GM19452 (cell line): ENCODE results near the gene CXCR1.
"Not testable (repeated sequence)": the region's sequence is repeated elsewhere in the genome, so short reads cannot be mapped to it uniquely, and the experiment has no call there.

Experiments
- ATAC-seq: cut with Tn5 transposase; IDR thresholded peaks from one replicate; pipeline ENCODE4 v1.9.1; 2021; ENCODE audit not compliant: unreplicated experiment

Gene CXCR1

GRCh38 chr2:218166791-218167190 is at the start of gene CXCR1:
Gene CXCR1 (minus strand): TSS chr2:218166962. CDS start chr2:218165211, 1,751 bp downstream.
- no peak for ATAC-seq

DNA sequence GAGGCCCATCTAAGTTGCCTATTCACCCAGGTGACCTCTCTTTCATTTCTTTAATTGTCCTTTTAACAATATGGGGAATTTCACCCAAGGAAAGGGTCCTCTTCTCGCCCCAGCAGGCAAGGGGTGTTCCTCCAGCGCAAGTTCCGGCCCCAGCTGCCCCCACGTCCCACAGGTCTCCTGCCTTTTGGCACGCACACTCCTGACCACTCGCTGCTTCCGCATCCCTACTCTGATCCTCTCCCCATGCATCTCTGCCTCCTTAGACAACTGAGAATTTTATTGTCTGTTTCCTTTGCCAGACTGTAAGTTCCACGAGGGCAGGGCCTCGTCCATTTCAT is 49.5 kb upstream of the CXCR1 start:
- ATAC-seq, result no peak

- ATAC-seq, result no peak
These were observed 47.4 kb upstream of the CXCR1 start for GRCh38 chr2:218214116-218214515.

DNA sequence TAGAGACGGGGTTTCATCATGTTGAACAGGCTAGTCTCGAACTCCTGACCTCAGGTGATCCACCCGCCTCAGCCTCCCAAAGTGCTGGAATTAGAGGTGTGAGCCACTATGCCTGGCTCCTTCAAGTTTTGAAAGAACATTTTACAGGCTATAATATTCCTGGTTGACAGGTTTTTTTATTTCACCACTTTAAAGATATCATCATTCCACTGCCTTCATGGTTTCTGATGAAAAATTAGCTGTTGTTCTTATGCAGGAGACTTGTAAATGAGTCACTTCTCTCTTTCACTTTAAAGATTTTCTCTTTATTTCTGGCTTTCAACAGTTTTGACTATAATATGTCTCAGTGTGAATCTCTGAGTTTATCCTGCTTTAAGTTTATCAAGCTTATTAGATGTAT is 42.3 kb upstream of the CXCR1 start:
- no peak for ATAC-seq

GRCh38 chr2:218202266-218202665 is 35.5 kb upstream of the CXCR1 start:
- no peak for ATAC-seq

- no peak for ATAC-seq
These were observed 30.2 kb upstream of the CXCR1 start for GRCh38 chr2:218196974-218197373.

DNA sequence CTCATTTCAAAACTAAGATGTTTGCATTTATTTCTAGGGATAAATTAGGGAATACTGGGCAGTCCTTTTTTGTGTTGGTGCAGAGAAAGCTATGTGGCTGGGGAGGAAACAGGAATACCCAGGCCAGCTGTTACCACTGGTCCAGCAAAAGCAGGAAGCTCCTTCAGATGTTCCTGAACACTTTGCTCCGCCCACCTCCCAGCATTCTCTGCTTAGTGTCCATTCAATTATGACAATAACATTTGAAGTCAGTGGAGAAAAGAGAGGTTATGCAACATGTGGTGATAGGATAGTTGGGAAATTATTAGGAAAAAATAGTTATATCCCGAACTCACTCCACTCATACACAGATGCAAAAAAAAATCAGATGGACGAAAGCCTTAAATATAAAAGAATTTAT is 28.1 kb upstream of the CXCR1 start:
- no peak for ATAC-seq

- ATAC-seq, result no peak
These were observed 26.9 kb upstream of the CXCR1 start for GRCh38 chr2:218193701-218194100.

GRCh38 chr2:218192902-218193430 is 26.2 kb upstream of the CXCR1 start:
- ATAC-seq, result no peak

DNA sequence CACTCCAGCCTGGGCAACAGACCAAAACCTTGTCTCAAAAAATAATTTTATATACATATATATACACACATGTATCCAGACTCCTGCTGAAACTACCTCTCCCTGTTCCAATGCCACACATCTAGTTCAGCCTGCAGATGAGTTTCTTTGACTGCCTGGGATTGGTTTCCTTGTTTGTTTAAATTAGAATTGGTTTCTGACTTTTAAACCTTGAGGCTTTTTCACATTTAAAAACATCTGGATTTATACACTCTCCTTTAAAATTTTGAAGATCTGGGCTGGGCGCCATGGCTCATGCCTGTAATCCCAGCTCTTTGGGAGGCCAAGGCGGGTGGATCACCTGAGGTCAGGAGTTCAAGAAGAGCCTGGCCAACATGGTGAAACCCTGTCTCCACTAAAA is 21.8 kb upstream of the CXCR1 start:
- no peak for ATAC-seq

DNA sequence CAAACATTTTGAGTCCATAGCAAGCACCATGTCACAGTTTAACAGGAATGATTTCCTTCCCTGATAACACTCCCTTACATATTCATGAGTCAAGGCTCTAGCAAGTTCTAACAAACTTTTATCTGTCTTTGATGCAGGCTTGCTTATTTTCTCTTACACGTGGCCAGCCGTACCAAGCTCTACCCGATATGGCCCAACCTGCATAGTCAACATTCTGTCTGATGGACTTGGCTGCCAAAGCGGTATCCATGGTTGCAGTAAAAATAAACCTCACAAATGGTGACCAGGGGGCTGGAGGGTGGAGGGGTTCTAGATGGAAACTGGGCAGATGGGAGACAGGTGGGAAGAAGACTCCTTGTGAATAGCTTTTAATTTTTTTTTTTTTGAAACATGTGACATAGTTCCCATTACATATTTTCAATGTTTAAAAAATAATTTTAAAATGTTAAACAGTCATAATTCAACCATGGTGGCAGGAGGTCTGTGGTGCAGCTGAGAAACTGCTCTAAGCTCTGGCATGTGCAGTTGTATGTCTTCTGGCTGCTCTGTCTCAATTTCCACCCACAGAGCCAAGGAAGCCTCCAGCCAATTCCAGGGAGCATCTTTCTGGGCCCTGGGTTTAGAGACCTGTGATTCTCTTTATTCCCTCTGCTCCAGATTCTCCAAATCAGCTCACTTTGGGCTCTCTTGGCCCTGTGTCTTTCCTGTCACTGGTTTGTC is 20.7 kb upstream of the CXCR1 start:
- ATAC-seq, result no peak

DNA sequence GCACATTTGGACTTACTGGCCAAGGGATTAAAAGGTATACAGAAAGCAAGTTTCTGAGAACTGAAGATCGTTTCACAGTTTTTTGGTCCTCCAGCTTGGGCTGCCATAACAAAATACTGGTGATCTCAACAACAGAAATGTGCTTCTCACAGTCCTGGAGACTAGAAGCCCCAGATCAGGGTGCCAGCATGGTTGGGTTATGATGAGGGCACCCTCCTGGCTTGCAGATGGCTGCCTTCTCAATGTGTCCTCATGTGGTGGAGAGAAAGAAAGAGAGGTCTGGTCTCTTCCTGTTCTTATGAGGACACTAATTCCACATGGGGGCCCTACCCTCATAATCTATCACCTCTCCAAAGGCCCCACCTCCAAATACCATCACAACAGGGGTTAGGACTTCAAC is 20.1 kb upstream of the CXCR1 start:
- no peak for ATAC-seq

GRCh38 chr2:218186355-218186766 is 19.6 kb upstream of the CXCR1 start:
- ATAC-seq, result no peak

- ATAC-seq, result no peak
These were observed 17.6 kb upstream of the CXCR1 start for GRCh38 chr2:218184331-218184730.

- ATAC-seq, result no peak
These were observed 13.8 kb upstream of the CXCR1 start for GRCh38 chr2:218180467-218181114.

- ATAC-seq, result no peak
These were observed 13.0 kb upstream of the CXCR1 start for GRCh38 chr2:218179782-218180181.

- no peak for ATAC-seq
These were observed 6.1 kb upstream of the CXCR1 start for GRCh38 chr2:218172845-218173244.

DNA sequence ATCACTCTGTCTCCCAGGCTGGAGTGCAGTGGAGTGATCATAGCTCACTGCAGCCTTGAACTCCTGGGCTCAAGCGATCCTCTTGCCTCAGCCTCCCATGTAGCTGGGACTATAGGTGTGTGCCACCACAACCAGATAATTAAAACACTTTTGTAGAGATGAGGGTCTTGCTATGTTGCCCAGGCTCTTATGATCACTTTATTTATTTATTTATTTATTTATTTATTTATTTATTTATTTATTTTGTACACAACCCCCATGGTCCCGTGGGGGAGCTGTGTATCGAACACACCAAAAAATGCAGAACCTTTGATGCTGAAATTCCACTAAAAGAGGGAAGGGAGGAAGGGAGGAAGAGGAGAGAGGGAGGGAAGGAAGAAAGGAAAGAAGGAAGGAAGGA is 5.0 kb upstream of the CXCR1 start:
- ATAC-seq, result not testable (repeated sequence)

- ATAC-seq, result no peak
These were observed 3.2 kb upstream of the CXCR1 start for GRCh38 chr2:218169757-218170546.

GRCh38 chr2:218168635-218169462 is 2.1 kb upstream of the CXCR1 start:
- no peak for ATAC-seq

- no peak for ATAC-seq
These were observed 1.3 kb upstream of the CXCR1 start for GRCh38 chr2:218168016-218168415.
